ENCODE results near the gene DNAH8.

Gene DNAH8

GRCh38 chr6:38837101-38837500 lies 122.0 kb downstream of the DNAH8 start:
- no peak for DNase-seq
- no peak for TF ChIP-seq POLR2A (IDR thresholded peaks at IDR 0.05; ENCODE audit: low read length)
- no peak for TF ChIP-seq GATA1 (IDR thresholded peaks at IDR 0.05; ENCODE audit: low read depth, low read length)

GRCh38 chr6:38843798-38844197 lies 128.7 kb downstream of the DNAH8 start:
- TF ChIP-seq POLR2A (IDR thresholded peaks at IDR 0.05; ENCODE audit: low read length) (no peak), GATA1 (IDR thresholded peaks at IDR 0.05; ENCODE audit: low read depth, low read length) (no peak)
- no peak for DNase-seq

GRCh38 chr6:38845931-38846330 lies 130.8 kb downstream of the DNAH8 start:
- no peak for TF ChIP-seq GATA1 (IDR thresholded peaks at IDR 0.05; ENCODE audit: low read depth, low read length)
- TF ChIP-seq POLR2A (IDR thresholded peaks at IDR 0.05; ENCODE audit: low read length): no peak
- DNase-seq: no peak

GRCh38 chr6:38846361-38846760 lies 131.2 kb downstream of the DNAH8 start:
- no peak for TF ChIP-seq GATA1 (IDR thresholded peaks at IDR 0.05; ENCODE audit: low read depth, low read length)
- no peak for DNase-seq

- no peak for DNase-seq
- TF ChIP-seq POLR2A (IDR thresholded peaks at IDR 0.05; ENCODE audit: low read length) (no peak), GATA1 (IDR thresholded peaks at IDR 0.05; ENCODE audit: low read depth, low read length) (no peak)
Observed at GRCh38 chr6:38846844-38847243, 131.7 kb downstream of the DNAH8 start.

GRCh38 chr6:38847497-38847896 lies 132.4 kb downstream of the DNAH8 start:
- TF ChIP-seq GATA1 (IDR thresholded peaks at IDR 0.05; ENCODE audit: low read depth, low read length) (no peak), POLR2A (IDR thresholded peaks at IDR 0.05; ENCODE audit: low read length) (no peak)
- no peak for DNase-seq

- TF ChIP-seq POLR2A (IDR thresholded peaks at IDR 0.05; ENCODE audit: low read length) (no peak), GATA1 (IDR thresholded peaks at IDR 0.05; ENCODE audit: low read depth, low read length) (no peak)
- DNase-seq: no peak
Observed at GRCh38 chr6:38848760-38849159, 133.6 kb downstream of the DNAH8 start.

GRCh38 chr6:38852215-38852614 lies 137.1 kb downstream of the DNAH8 start:
- TF ChIP-seq GATA1 (IDR thresholded peaks at IDR 0.05; ENCODE audit: low read depth, low read length) (no peak), POLR2A (IDR thresholded peaks at IDR 0.05; ENCODE audit: low read length) (no peak)
- DNase-seq: no peak

GRCh38 chr6:38853236-38853635 lies 138.1 kb downstream of the DNAH8 start:
- TF ChIP-seq POLR2A (IDR thresholded peaks at IDR 0.05; ENCODE audit: low read length) (no peak), GATA1 (IDR thresholded peaks at IDR 0.05; ENCODE audit: low read depth, low read length) (no peak)

GRCh38 chr6:38856492-38856891 lies 141.4 kb downstream of the DNAH8 start:
- no peak for TF ChIP-seq GATA1 (IDR thresholded peaks at IDR 0.05; ENCODE audit: low read depth, low read length)
- no peak for TF ChIP-seq POLR2A (IDR thresholded peaks at IDR 0.05; ENCODE audit: low read length)
- no peak for DNase-seq

More at GRCh38 chr6:38853236-38853635, 138.1 kb downstream of the DNAH8 start:
- no peak for DNase-seq

- TF ChIP-seq GATA1 (IDR thresholded peaks at IDR 0.05; ENCODE audit: low read depth, low read length) (no peak), POLR2A (IDR thresholded peaks at IDR 0.05; ENCODE audit: low read length) (no peak)
- no peak for DNase-seq
Observed at GRCh38 chr6:38857815-38858214, 142.7 kb downstream of the DNAH8 start.

GRCh38 chr6:38860041-38860440 lies 144.9 kb downstream of the DNAH8 start:
- no peak for DNase-seq
- TF ChIP-seq GATA1 (IDR thresholded peaks at IDR 0.05; ENCODE audit: low read depth, low read length) (no peak), POLR2A (IDR thresholded peaks at IDR 0.05; ENCODE audit: low read length) (no peak)

GRCh38 chr6:38861926-38862401 lies 146.9 kb downstream of the DNAH8 start:
- DNase-seq: no peak
- TF ChIP-seq POLR2A (IDR thresholded peaks at IDR 0.05; ENCODE audit: low read length): no peak
- TF ChIP-seq GATA1 (IDR thresholded peaks at IDR 0.05; ENCODE audit: low read depth, low read length): no peak

GRCh38 chr6:38865521-38866174 lies 150.5 kb downstream of the DNAH8 start:
- no peak for DNase-seq
- TF ChIP-seq GATA1 (IDR thresholded peaks at IDR 0.05; ENCODE audit: low read depth, low read length) (no peak), POLR2A (IDR thresholded peaks at IDR 0.05; ENCODE audit: low read length) (no peak)

- no peak for DNase-seq
Observed at GRCh38 chr6:38867726-38868125, 152.6 kb downstream of the DNAH8 start.

More at GRCh38 chr6:38867726-38868125, 152.6 kb downstream of the DNAH8 start:
- TF ChIP-seq GATA1 (IDR thresholded peaks at IDR 0.05; ENCODE audit: low read depth, low read length) (no peak), POLR2A (IDR thresholded peaks at IDR 0.05; ENCODE audit: low read length) (no peak)
